ENCODE results near the gene UHRF2.
"Not testable (repeated sequence)": the region's sequence is repeated elsewhere in the genome, so short reads cannot be mapped to it uniquely, and the experiment has no call there.

Gene UHRF2

GRCh38 chr9:6489099-6489498, 76.1 kb downstream of the UHRF2 start:
- no peak for DNase-seq

GRCh38 chr9:6490863-6491262, 77.9 kb downstream of the UHRF2 start:
- DNase-seq = no peak

GRCh38 chr9:6495466-6495865, 82.5 kb downstream of the UHRF2 start:
- no peak for DNase-seq

GRCh38 chr9:6498982-6499381, 86.0 kb downstream of the UHRF2 start:
- DNase-seq = no peak

- no peak for DNase-seq
These were observed 88.7 kb downstream of the UHRF2 start for GRCh38 chr9:6501526-6502210.

GRCh38 chr9:6502399-6502798, 89.4 kb downstream of the UHRF2 start:
- no peak for DNase-seq

- DNase-seq = no peak
These were observed 93.6 kb downstream of the UHRF2 start for GRCh38 chr9:6506571-6506970.

GRCh38 chr9:6512085-6512657, 99.2 kb downstream of the UHRF2 start:
- DNase-seq = no peak

GRCh38 chr9:6522263-6522662, 109.3 kb downstream of the UHRF2 start:
- no peak for DNase-seq

- no peak for DNase-seq
These were observed 112.5 kb downstream of the UHRF2 start for GRCh38 chr9:6525326-6526045.

- DNase-seq = no peak
These were observed 122.6 kb downstream of the UHRF2 start for GRCh38 chr9:6535594-6535993.

- no peak for DNase-seq
These were observed 125.7 kb downstream of the UHRF2 start for GRCh38 chr9:6538666-6539071.

GRCh38 chr9:6542617-6543016, 129.6 kb downstream of the UHRF2 start:
- not testable (repeated sequence) for DNase-seq

GRCh38 chr9:6543204-6543603, 130.2 kb downstream of the UHRF2 start:
- no peak for DNase-seq

- no peak for DNase-seq
These were observed 132.2 kb downstream of the UHRF2 start for GRCh38 chr9:6545017-6545691.

GRCh38 chr9:6549106-6549800, 136.3 kb downstream of the UHRF2 start:
- no peak for DNase-seq

- no peak for DNase-seq
These were observed 138.1 kb downstream of the UHRF2 start for GRCh38 chr9:6551136-6551535.

GRCh38 chr9:6552033-6552432, 139.0 kb downstream of the UHRF2 start:
- no peak for DNase-seq

GRCh38 chr9:6552498-6553121, 139.6 kb downstream of the UHRF2 start:
- DNase-seq = no peak

GRCh38 chr9:6553866-6554265, 140.9 kb downstream of the UHRF2 start:
- DNase-seq = no peak

Data from activated CD8-positive, alpha-beta memory T cell treated with anti-CD3 and anti-CD28 coated beads, Interleukin-2, amount 50 U/mL, for 4 hours (primary cell).